Activated T-cell treated with anti-CD3 and anti-CD28 coated beads, Interleukin-2, amount 50 U/mL, for 4 hours (primary cell): ENCODE measurements around the gene PIK3C2G. TPM values are rescaled to one million over a fixed set of nuclear protein-coding genes. Genes with fewer than 3 reads are reported as not detected.

ENCODE experiments used
- ATAC-seq, 2 donors: fragments of 200-7000 bp; cut with Tn5 transposase; one replicate each; pipeline ENCODE4 v1.10.0; 2021
- DNase-seq: peaks from one replicate; pipeline ENCODE4 v3.0.0-alpha.2; 2020
- H3K27me3 Mint-ChIP-seq: one replicate; pipeline ENCODE4 v1.8.0; 2021; ENCODE audit warnings: low read depth, mixed read lengths
- H3K36me3 Mint-ChIP-seq: one replicate; pipeline ENCODE4 v1.8.0; 2022; ENCODE audit warnings: mixed read lengths; ENCODE audit not compliant: insufficient read depth
- H3K4me1 Mint-ChIP-seq: one replicate; pipeline ENCODE4 v1.8.0; 2021; ENCODE audit warnings: low read depth, mixed read lengths
- H3K4me3 Mint-ChIP-seq: one replicate; pipeline ENCODE4 v1.8.0; 2021; ENCODE audit warnings: mild to moderate bottlenecking, moderate library complexity, mixed read lengths
- H3K9me3 Mint-ChIP-seq: one replicate; pipeline ENCODE4 v1.8.0; 2021; ENCODE audit warnings: mixed read lengths
- total RNA-seq, 3 donors: library from RNA; stranded (reverse); gene quantifications; one replicate each; pipeline ENCODE4 v1.2.1, GENCODE V29; 2021

PIK3C2G gene
- total RNA-seq, 3 donors from 2014 or later: not detected

- no peak for DNase-seq
- no peaks in the 10 kb centered on the region for H3K4me1 Mint-ChIP-seq
- H3K36me3 Mint-ChIP-seq: no peaks in the 10 kb centered on the region
- H3K27me3 Mint-ChIP-seq: no peaks in the 10 kb centered on the region
- no peak for ATAC-seq
- H3K4me3 Mint-ChIP-seq: no peak overlapping the region
- peaks cover 13% of the 10 kb centered on the region for H3K9me3 Mint-ChIP-seq
Measured at GRCh38 chr12:18580291-18580690, 319.0 kb downstream of the PIK3C2G start.

GRCh38 chr12:18580706-18581105 lies 319.4 kb downstream of the PIK3C2G start:
- no peak overlapping the region for H3K4me3 Mint-ChIP-seq
- H3K4me1 Mint-ChIP-seq: no peaks in the 10 kb centered on the region
- no peaks in the 10 kb centered on the region for H3K36me3 Mint-ChIP-seq
- no peaks in the 10 kb centered on the region for H3K27me3 Mint-ChIP-seq
- peaks cover 18% of the 10 kb centered on the region for H3K9me3 Mint-ChIP-seq
- no peak for ATAC-seq
- DNase-seq: no peak

- ATAC-seq: no peak
- peaks cover 25% of the 10 kb centered on the region for H3K9me3 Mint-ChIP-seq
Measured at GRCh38 chr12:18581232-18581962, 320.1 kb downstream of the PIK3C2G start.

GRCh38 chr12:18583655-18584054 lies 322.3 kb downstream of the PIK3C2G start:
- Mint-ChIP-seq H3K4me1 (no peaks in the 10 kb centered on the region), H3K4me3 (no peak overlapping the region), H3K9me3 (peaks cover 25% of the 10 kb centered on the region), H3K27me3 (no peaks in the 10 kb centered on the region), H3K36me3 (no peaks in the 10 kb centered on the region)
- DNase-seq (no peak), ATAC-seq (no peak)

More at GRCh38 chr12:18581232-18581962, 320.1 kb downstream of the PIK3C2G start:
- Mint-ChIP-seq H3K27me3 (no peaks in the 10 kb centered on the region), H3K4me1 (no peaks in the 10 kb centered on the region), H3K36me3 (no peaks in the 10 kb centered on the region), H3K4me3 (no peak overlapping the region)
- DNase-seq: no peak

GRCh38 chr12:18586581-18586980 lies 325.3 kb downstream of the PIK3C2G start:
- ATAC-seq: no peak
- Mint-ChIP-seq H3K4me1 (no peaks in the 10 kb centered on the region), H3K27me3 (no peaks in the 10 kb centered on the region), H3K9me3 (peaks cover 22% of the 10 kb centered on the region), H3K36me3 (no peaks in the 10 kb centered on the region), H3K4me3 (no peak overlapping the region)
- DNase-seq: no peak

- peaks cover 17% of the 10 kb centered on the region for H3K9me3 Mint-ChIP-seq
- DNase-seq (no peak), ATAC-seq (no peak)
- H3K4me3 Mint-ChIP-seq: no peak overlapping the region
- H3K27me3 Mint-ChIP-seq: no peaks in the 10 kb centered on the region
- no peaks in the 10 kb centered on the region for H3K36me3 Mint-ChIP-seq
- no peaks in the 10 kb centered on the region for H3K4me1 Mint-ChIP-seq
Measured at GRCh38 chr12:18589316-18589715, 328.0 kb downstream of the PIK3C2G start.

- no peak for DNase-seq
- no peaks in the 10 kb centered on the region for H3K9me3 Mint-ChIP-seq
- no peaks in the 10 kb centered on the region for H3K36me3 Mint-ChIP-seq
- H3K4me1 Mint-ChIP-seq: no peaks in the 10 kb centered on the region
- no peak for ATAC-seq
- no peak overlapping the region for H3K4me3 Mint-ChIP-seq
- H3K27me3 Mint-ChIP-seq: no peaks in the 10 kb centered on the region
Measured at GRCh38 chr12:18591473-18591872, 330.2 kb downstream of the PIK3C2G start.

GRCh38 chr12:18595412-18595811 lies 334.1 kb downstream of the PIK3C2G start:
- Mint-ChIP-seq H3K9me3 (no peaks in the 10 kb centered on the region), H3K27me3 (no peaks in the 10 kb centered on the region), H3K36me3 (no peaks in the 10 kb centered on the region), H3K4me3 (no peak overlapping the region), H3K4me1 (no peaks in the 10 kb centered on the region)
- no peak for ATAC-seq
- DNase-seq: no peak

GRCh38 chr12:18601962-18602361 lies 340.6 kb downstream of the PIK3C2G start:
- H3K4me3 Mint-ChIP-seq: no peak overlapping the region
- H3K36me3 Mint-ChIP-seq: no peaks in the 10 kb centered on the region
- peaks cover 10% of the 10 kb centered on the region for H3K9me3 Mint-ChIP-seq
- no peaks in the 10 kb centered on the region for H3K27me3 Mint-ChIP-seq
- ATAC-seq (no peak), DNase-seq (no peak)
- H3K4me1 Mint-ChIP-seq: no peaks in the 10 kb centered on the region

- H3K9me3 Mint-ChIP-seq: no peaks in the 10 kb centered on the region
- H3K4me1 Mint-ChIP-seq: no peaks in the 10 kb centered on the region
- H3K4me3 Mint-ChIP-seq: no peak overlapping the region
- no peak for ATAC-seq
- no peaks in the 10 kb centered on the region for H3K27me3 Mint-ChIP-seq
- no peak for DNase-seq
- no peaks in the 10 kb centered on the region for H3K36me3 Mint-ChIP-seq
Measured at GRCh38 chr12:18612971-18613370, 351.7 kb downstream of the PIK3C2G start.

GRCh38 chr12:18620986-18621385 lies 359.7 kb downstream of the PIK3C2G start:
- Mint-ChIP-seq H3K27me3 (no peaks in the 10 kb centered on the region), H3K9me3 (peaks cover 7% of the 10 kb centered on the region), H3K4me1 (no peaks in the 10 kb centered on the region), H3K36me3 (no peaks in the 10 kb centered on the region), H3K4me3 (no peak overlapping the region)
- ATAC-seq: no peak
- DNase-seq: no peak

- ATAC-seq: no peak
Measured at GRCh38 chr12:18629445-18629844, 368.1 kb downstream of the PIK3C2G start.

GRCh38 chr12:18629916-18630315 lies 368.6 kb downstream of the PIK3C2G start:
- Mint-ChIP-seq H3K27me3 (no peaks in the 10 kb centered on the region), H3K4me3 (no peak overlapping the region), H3K4me1 (no peaks in the 10 kb centered on the region), H3K36me3 (no peaks in the 10 kb centered on the region), H3K9me3 (peaks cover 19% of the 10 kb centered on the region)
- DNase-seq (no peak), ATAC-seq (no peak)

More at GRCh38 chr12:18629445-18629844, 368.1 kb downstream of the PIK3C2G start:
- no peak for DNase-seq
- peaks cover 20% of the 10 kb centered on the region for H3K9me3 Mint-ChIP-seq
- H3K36me3 Mint-ChIP-seq: no peaks in the 10 kb centered on the region
- H3K4me3 Mint-ChIP-seq: no peak overlapping the region
- no peaks in the 10 kb centered on the region for H3K27me3 Mint-ChIP-seq
- no peaks in the 10 kb centered on the region for H3K4me1 Mint-ChIP-seq

- DNase-seq (no peak), ATAC-seq (no peak)
- Mint-ChIP-seq H3K36me3 (no peaks in the 10 kb centered on the region), H3K4me1 (no peaks in the 10 kb centered on the region), H3K27me3 (no peaks in the 10 kb centered on the region), H3K4me3 (no peak overlapping the region), H3K9me3 (peaks cover 13% of the 10 kb centered on the region)
Measured at GRCh38 chr12:18631339-18631738, 370.0 kb downstream of the PIK3C2G start.

GRCh38 chr12:18632848-18633247 lies 371.5 kb downstream of the PIK3C2G start:
- no peak for DNase-seq
- Mint-ChIP-seq H3K36me3 (no peaks in the 10 kb centered on the region), H3K27me3 (no peaks in the 10 kb centered on the region), H3K9me3 (peaks cover 8% of the 10 kb centered on the region), H3K4me3 (no peak overlapping the region), H3K4me1 (no peaks in the 10 kb centered on the region)
- ATAC-seq: no peak
